Left colon (tissue), 2 donors: ENCODE results near the gene CDK6. TPM values are rescaled to one million over a fixed set of nuclear protein-coding genes. Genes with fewer than 3 reads are reported as not detected.

Source experiments
- ATAC-seq: fragments of 200-7000 bp; cut with Tn5 transposase; one replicate; pipeline ENCODE4 v1.9.1; 2020; ENCODE audit warnings: mild to moderate bottlenecking, moderate library complexity
- DNase-seq, 2 donors: peaks; one replicate each; pipeline ENCODE4 v3.0.0-alpha.2; 2020
- intact Hi-C, 2 donors: fragments of 100-400 bp; cut with DNase I in 1 of 2; cut with micrococcal nuclease in 1 of 2; formaldehyde crosslinking; loops; one replicate each; pipeline versions ENCODE4 v1.11.2 to v1.14.0; 2022; cut with DNase I, micrococcal nuclease
- total RNA-seq, 2 donors: library from RNA; stranded (reverse); fragmentation: NEBNext Ultra II Directional; extraction: Animal tissue kit (Norgen Biotek cat#: 25700); gene quantifications; one replicate each; pipeline ENCODE4 v1.2.1, GENCODE V29; 2021
- donor health status: DM: no; HTN: no; CAD: no.
- donor health status: DM: yes; HTN: yes; CAD: no.

The CDK6 gene
- total RNA-seq, 2 donors from 2014 or later, result 27.2 to 35.5 TPM

- peak; percentile 31 for ATAC-seq
- intact Hi-C loops, result no loop called here
- no peak for DNase-seq
Measured at GRCh38 chr7:92806496-92806895, 29.9 kb downstream of the CDK6 start.

GRCh38 chr7:92802406-92802805 is 34.0 kb downstream of the CDK6 start:
- intact Hi-C loops, result no loop called here
- no peak for DNase-seq
- ATAC-seq, result peak; percentile 92

GRCh38 chr7:92799446-92800211 is 36.7 kb downstream of the CDK6 start:
- ATAC-seq, result no peak
- no peak for DNase-seq
- intact Hi-C loops, result no loop called here

- intact Hi-C loops, result no loop called here
- ATAC-seq (peak; percentile 15), DNase-seq (no peak)
Measured at GRCh38 chr7:92798517-92799249, 37.7 kb downstream of the CDK6 start.

GRCh38 chr7:92797693-92798092 is 38.7 kb downstream of the CDK6 start:
- intact Hi-C loops, result no loop called here
- ATAC-seq, result no peak

GRCh38 chr7:92797284-92797683 is 39.1 kb downstream of the CDK6 start:
- ATAC-seq (no peak), DNase-seq (no peak)
- intact Hi-C loops, result no loop called here

More at GRCh38 chr7:92797693-92798092, 38.7 kb downstream of the CDK6 start:
- DNase-seq, result no peak

GRCh38 chr7:92794831-92795230 is 41.5 kb downstream of the CDK6 start:
- DNase-seq, result no peak
- intact Hi-C loops, result no loop called here
- no peak for ATAC-seq

- intact Hi-C loops, result no loop called here
- ATAC-seq (no peak), DNase-seq (no peak)
Measured at GRCh38 chr7:92794391-92794790, 42.0 kb downstream of the CDK6 start.

- intact Hi-C loops, result no loop called here
- DNase-seq (no peak), ATAC-seq (no peak)
Measured at GRCh38 chr7:92793656-92794205, 42.6 kb downstream of the CDK6 start.

GRCh38 chr7:92790992-92791391 is 45.4 kb downstream of the CDK6 start:
- ATAC-seq (no peak), DNase-seq (no peak)
- intact Hi-C loops, result no loop called here

- intact Hi-C loops, result no loop called here
- ATAC-seq (no peak), DNase-seq (no peak)
Measured at GRCh38 chr7:92788559-92789183, 47.7 kb downstream of the CDK6 start.

- ATAC-seq (no peak), DNase-seq (no peak)
- intact Hi-C loops, result no loop called here
Measured at GRCh38 chr7:92785923-92786322, 50.5 kb downstream of the CDK6 start.

- DNase-seq (no peak), ATAC-seq (no peak)
- intact Hi-C loops, result no loop called here
Measured at GRCh38 chr7:92784935-92785334, 51.4 kb downstream of the CDK6 start.

- ATAC-seq, result peak; percentile 71
- no peak for DNase-seq
- intact Hi-C loops, result no loop called here
Measured at GRCh38 chr7:92783260-92784201, 52.8 kb downstream of the CDK6 start.

GRCh38 chr7:92782855-92783254 is 53.5 kb downstream of the CDK6 start:
- ATAC-seq, result peak; percentile 19
- intact Hi-C loops, result no loop called here

GRCh38 chr7:92782236-92782635 is 54.1 kb downstream of the CDK6 start:
- no peak for DNase-seq
- ATAC-seq, result peak; percentile 36
- intact Hi-C loops, result no loop called here

More at GRCh38 chr7:92782855-92783254, 53.5 kb downstream of the CDK6 start:
- DNase-seq, result no peak

GRCh38 chr7:92781117-92781720 is 55.2 kb downstream of the CDK6 start:
- intact Hi-C loops, result no loop called here
- ATAC-seq (peak; percentile 57), DNase-seq (no peak)

- intact Hi-C loops, result no loop called here
- ATAC-seq (no peak), DNase-seq (no peak)
Measured at GRCh38 chr7:92778972-92779371, 57.4 kb downstream of the CDK6 start.
